ENCODE measurements around the gene ZC3H6.

The ZC3H6 gene

DNA sequence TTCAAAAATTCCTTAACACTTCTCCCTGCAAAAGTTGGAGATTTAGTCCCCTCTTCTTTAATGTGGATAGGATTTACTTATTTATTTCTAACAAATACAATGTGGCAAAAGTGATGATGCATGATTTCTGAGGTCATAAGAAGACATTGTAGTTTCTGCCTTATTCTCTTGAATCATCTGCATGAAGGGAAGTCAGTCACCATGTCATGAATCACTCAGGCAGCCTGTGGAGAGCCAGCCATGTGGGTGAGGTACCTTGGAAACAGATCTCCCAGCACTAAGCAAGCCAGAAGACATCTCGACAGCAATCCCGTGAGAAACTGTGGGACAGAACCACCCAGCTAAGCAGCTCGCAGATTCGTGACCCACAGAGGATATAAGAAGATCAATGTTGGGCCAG lies 17.8 kb upstream of the ZC3H6 start:
- Histone ChIP-seq H3K36me3 (ENCODE audit: low read length) (peaks cover under 1% of the 10 kb centered on the region; the same call in 1 of the 2 replicates), H3K4me2 (ENCODE audit: low read depth, low read length, poor library complexity, severe bottlenecking) (no peak overlapping the region), H3K27me3 (ENCODE audit: low read length) (peaks cover under 1% of the 10 kb centered on the region; the same call in 1 of the 2 replicates), H2AFZ (ENCODE audit: low read depth, low read length, severe bottlenecking) (no peak overlapping the region), H3K79me2 (ENCODE audit: insufficient read depth, low read length) (peaks cover 21% of the 10 kb centered on the region), H3K9me2 (replicated peaks; ENCODE audit: insufficient read depth, low read length) (no peaks in the 10 kb centered on the region), H3F3A (ENCODE audit: insufficient read depth) (no peaks in the 10 kb centered on the region), H3K4me3 (ENCODE audit: insufficient read depth, low read length, poor library complexity, severe bottlenecking) (no peak overlapping the region), H3K9ac (ENCODE audit: low read length) (no peak overlapping the region), H3K9me3 (ENCODE audit: insufficient read depth, low read length) (peaks cover 6% of the 10 kb centered on the region; the same call in 1 of the 2 replicates), H4K20me1 (ENCODE audit: low read depth, low read length) (no peaks in the 10 kb centered on the region), H3K27ac (ENCODE audit: low read depth, low read length) (no peak overlapping the region)
- TF ChIP-seq, protein P1, sequence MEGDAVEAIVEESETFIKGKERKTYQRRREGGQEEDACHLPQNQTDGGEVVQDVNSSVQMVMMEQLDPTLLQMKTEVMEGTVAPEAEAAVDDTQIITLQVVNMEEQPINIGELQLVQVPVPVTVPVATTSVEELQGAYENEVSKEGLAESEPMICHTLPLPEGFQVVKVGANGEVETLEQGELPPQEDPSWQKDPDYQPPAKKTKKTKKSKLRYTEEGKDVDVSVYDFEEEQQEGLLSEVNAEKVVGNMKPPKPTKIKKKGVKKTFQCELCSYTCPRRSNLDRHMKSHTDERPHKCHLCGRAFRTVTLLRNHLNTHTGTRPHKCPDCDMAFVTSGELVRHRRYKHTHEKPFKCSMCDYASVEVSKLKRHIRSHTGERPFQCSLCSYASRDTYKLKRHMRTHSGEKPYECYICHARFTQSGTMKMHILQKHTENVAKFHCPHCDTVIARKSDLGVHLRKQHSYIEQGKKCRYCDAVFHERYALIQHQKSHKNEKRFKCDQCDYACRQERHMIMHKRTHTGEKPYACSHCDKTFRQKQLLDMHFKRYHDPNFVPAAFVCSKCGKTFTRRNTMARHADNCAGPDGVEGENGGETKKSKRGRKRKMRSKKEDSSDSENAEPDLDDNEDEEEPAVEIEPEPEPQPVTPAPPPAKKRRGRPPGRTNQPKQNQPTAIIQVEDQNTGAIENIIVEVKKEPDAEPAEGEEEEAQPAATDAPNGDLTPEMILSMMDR (IDR thresholded peaks at IDR 0.05; ENCODE audit: insufficient read depth, low read length, poor library complexity, severe bottlenecking) = no peak
- no peak for TF ChIP-seq EZH2phosphoT487 (conservative IDR thresholded peaks at IDR 0.05; ENCODE audit: low read length)

DNA sequence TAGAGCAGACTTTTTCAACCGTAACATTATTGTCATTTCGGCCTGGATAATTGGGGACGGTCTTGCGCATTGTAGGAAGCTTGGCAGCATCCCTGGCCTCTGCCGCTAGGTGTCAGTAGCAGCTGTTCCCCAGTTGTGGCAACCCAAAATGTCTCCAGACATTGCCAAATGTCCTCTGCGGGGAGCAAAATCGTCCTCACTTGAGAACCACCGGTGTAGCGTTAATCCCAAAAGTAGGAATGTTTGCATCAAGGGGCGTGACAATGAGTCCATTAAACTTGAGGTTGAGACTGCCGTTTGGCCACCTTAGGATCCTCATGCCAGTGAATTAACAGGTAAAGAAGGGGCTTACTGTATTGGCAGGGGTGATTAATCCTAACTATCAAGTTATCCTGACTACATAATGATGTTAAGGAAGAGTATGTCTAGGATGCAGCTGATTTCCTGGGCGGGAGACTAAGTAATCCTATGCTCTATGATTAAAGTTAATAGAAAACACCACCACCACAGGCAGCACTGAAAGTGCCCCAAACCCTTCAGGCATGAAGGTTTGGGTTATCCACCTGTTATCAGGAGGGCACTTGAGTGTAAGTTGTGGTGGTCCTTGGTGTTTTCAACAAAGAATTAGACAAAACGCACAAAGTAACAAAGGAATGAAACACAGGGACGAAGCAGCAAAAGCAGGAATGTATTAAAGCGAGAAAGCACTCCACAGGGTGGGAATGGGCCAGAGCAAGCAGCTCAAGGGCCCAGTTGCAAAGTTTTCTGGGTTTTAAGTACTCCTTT lies 15.7 kb upstream of the ZC3H6 start:
- Histone ChIP-seq H3K9me2 (replicated peaks; ENCODE audit: insufficient read depth, low read length) (no peaks in the 10 kb centered on the region), H3K9ac (ENCODE audit: low read length) (no peak overlapping the region; the same call in 1 of the 2 replicates), H3K27me3 (ENCODE audit: low read length) (peaks cover 4% of the 10 kb centered on the region; the same call in 1 of the 2 replicates), H3K36me3 (ENCODE audit: low read length) (peaks cover 3% of the 10 kb centered on the region; the same call in 1 of the 2 replicates), H3K4me2 (ENCODE audit: low read depth, low read length, poor library complexity, severe bottlenecking) (no peak overlapping the region), H3K79me2 (ENCODE audit: insufficient read depth, low read length) (no peaks in the 10 kb centered on the region), H4K20me1 (ENCODE audit: low read depth, low read length) (no peaks in the 10 kb centered on the region), H3K4me3 (ENCODE audit: insufficient read depth, low read length, poor library complexity, severe bottlenecking) (no peak overlapping the region), H2AFZ (ENCODE audit: low read depth, low read length, severe bottlenecking) (peak overlapping the region; percentile 90), H3F3A (ENCODE audit: insufficient read depth) (no peaks in the 10 kb centered on the region), H3K27ac (ENCODE audit: low read depth, low read length) (no peak overlapping the region), H3K9me3 (ENCODE audit: insufficient read depth, low read length) (peaks cover 9% of the 10 kb centered on the region; the same call in 1 of the 2 replicates)
- TF ChIP-seq EZH2phosphoT487 (conservative IDR thresholded peaks at IDR 0.05; ENCODE audit: low read length) = no peak
- TF ChIP-seq, protein P1 (IDR thresholded peaks at IDR 0.05; ENCODE audit: insufficient read depth, low read length, poor library complexity, severe bottlenecking) = peak; percentile 98

DNA sequence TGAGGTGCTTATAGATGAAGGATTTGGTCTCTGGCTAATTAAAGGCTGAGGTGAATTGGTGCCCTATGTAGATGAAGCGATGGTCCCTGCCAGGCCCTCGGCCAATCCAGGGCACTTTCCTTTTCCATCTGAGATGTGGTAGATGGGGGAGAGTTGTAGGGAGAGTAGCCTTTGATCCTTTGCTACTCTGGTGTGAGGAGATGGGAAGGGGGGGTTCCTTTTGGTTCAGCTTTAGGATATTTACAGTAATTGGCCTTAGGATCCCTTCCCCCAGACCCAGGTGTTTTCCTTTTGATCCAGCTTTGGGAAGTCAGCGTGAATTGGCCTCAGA lies 15.1 kb upstream of the ZC3H6 start:
- Histone ChIP-seq H3K79me2 (ENCODE audit: insufficient read depth, low read length) (no peaks in the 10 kb centered on the region), H3K9ac (ENCODE audit: low read length) (no peak overlapping the region), H4K20me1 (ENCODE audit: low read depth, low read length) (no peaks in the 10 kb centered on the region), H3F3A (ENCODE audit: insufficient read depth) (no peaks in the 10 kb centered on the region), H2AFZ (ENCODE audit: low read depth, low read length, severe bottlenecking) (peak overlapping the region; percentile 90), H3K9me3 (ENCODE audit: insufficient read depth, low read length) (peaks cover 9% of the 10 kb centered on the region; the same call in 1 of the 2 replicates), H3K9me2 (replicated peaks; ENCODE audit: insufficient read depth, low read length) (no peaks in the 10 kb centered on the region), H3K27me3 (ENCODE audit: low read length) (peaks cover 4% of the 10 kb centered on the region; the same call in 1 of the 2 replicates), H3K4me2 (ENCODE audit: low read depth, low read length, poor library complexity, severe bottlenecking) (no peak overlapping the region), H3K4me3 (ENCODE audit: insufficient read depth, low read length, poor library complexity, severe bottlenecking) (no peak overlapping the region), H3K36me3 (ENCODE audit: low read length) (peaks cover 3% of the 10 kb centered on the region; the same call in 1 of the 2 replicates), H3K27ac (ENCODE audit: low read depth, low read length) (no peak overlapping the region)
- TF ChIP-seq, protein P1 (IDR thresholded peaks at IDR 0.05; ENCODE audit: insufficient read depth, low read length, poor library complexity, severe bottlenecking) = no peak
- no peak for TF ChIP-seq EZH2phosphoT487 (conservative IDR thresholded peaks at IDR 0.05; ENCODE audit: low read length)
